Forelimb muscle (tissue), 1 donor: ENCODE data around the gene SSX2IP. TPM values are rescaled to one million over a fixed set of nuclear protein-coding genes. Genes with fewer than 3 reads are reported as not detected.
"Not testable (repeated sequence)": the region's sequence is repeated elsewhere in the genome, so short reads cannot be mapped to it uniquely, and the experiment has no call there.

Source experiments
- DNase-seq: peaks from one replicate; pipeline ENCODE4 v3.0.0-alpha.2; 2013; ENCODE audit warnings: low read depth
- polyA plus RNA-seq: library from polyadenylated mRNA; unstranded; fragments of 120-200 nt; gene quantifications from one replicate; pipeline ENCODE4 v1.2.1, GENCODE V29; 2013; ENCODE audit not compliant: insufficient read length

SSX2IP gene
- polyA plus RNA-seq, 1 donor = 13.5 TPM

- DNase-seq = no peak
Measured at GRCh38 chr1:84677415-84678099, 12.7 kb downstream of the SSX2IP start.

GRCh38 chr1:84675631-84676030 lies 14.6 kb downstream of the SSX2IP start:
- DNase-seq = no peak

- no peak for DNase-seq
Measured at GRCh38 chr1:84675106-84675505, 15.2 kb downstream of the SSX2IP start.

DNA sequence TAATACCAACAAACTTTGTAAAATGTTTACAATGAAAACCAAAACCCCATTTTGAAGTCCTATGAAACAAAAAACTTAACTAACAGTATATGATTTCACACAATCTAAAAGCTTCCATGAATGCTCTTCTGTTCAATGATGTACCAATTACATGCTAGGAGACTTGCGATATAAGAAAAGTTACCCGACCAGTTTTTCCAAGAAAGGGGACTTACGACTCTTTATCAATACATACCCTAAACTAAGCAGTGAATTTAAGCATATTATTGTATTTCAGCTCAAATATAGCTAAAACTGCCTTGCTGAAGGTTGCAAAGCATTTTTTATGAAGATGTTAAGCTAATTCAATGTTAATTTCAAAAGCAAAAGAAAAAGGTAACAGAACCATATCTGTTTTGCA lies 15.6 kb downstream of the SSX2IP start:
- DNase-seq = no peak

DNA sequence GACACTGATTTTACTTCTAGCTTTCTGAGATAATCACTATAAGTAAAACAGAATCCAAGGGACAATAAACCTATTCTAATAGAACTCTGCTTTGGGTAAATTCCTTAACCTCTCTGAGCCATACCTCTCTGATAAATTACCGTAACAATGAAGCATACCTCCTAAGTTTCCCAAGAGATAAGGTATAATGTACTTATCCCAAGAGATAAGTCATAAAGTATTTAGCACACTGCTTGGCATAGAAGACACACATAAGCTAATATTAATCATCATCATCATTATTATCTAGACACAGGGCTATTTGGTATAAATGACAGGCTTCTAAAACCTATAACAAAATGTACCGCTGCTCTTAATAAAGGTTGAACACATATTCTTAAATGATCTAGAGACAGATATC lies 16.2 kb downstream of the SSX2IP start:
- DNase-seq = no peak

GRCh38 chr1:84672080-84672854 lies 18.0 kb downstream of the SSX2IP start:
- DNase-seq = no peak

DNA sequence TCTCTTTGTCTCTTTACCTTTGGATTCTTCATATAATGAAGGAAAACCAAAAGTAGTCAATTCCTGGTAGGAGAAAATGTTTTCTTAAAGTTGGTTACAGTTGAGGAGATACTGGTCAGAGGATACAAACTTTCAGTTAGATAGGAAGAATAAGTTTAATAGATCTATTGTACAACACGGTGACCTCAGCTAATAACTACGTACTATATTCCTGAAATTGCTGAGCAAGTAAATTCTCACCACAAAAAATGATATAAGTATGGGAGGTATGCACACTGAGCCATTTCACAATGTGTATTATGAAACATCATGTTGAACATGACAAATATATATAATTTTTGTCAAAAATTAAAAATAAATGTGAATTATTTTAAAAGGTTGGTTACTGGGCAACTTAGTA lies 20.4 kb downstream of the SSX2IP start:
- DNase-seq = no peak

DNA sequence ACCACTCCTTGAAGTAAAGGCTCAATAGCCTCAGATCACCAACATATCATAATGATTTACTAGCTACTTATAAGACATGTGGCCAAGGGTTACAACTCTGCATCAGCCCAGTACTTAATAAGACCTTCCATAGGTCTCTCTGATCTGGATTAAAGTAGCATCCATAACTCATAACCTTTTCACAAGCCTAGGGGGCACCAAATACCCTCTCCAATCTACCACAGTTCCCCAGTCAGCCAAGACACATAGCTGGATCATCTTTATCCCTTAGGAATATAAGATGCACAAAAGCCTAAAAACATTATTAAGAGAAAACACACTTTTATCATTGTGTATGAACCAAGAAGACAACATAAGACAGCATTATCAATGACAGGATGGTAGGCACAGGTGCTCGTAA lies 22.1 kb downstream of the SSX2IP start:
- DNase-seq = no peak

DNA sequence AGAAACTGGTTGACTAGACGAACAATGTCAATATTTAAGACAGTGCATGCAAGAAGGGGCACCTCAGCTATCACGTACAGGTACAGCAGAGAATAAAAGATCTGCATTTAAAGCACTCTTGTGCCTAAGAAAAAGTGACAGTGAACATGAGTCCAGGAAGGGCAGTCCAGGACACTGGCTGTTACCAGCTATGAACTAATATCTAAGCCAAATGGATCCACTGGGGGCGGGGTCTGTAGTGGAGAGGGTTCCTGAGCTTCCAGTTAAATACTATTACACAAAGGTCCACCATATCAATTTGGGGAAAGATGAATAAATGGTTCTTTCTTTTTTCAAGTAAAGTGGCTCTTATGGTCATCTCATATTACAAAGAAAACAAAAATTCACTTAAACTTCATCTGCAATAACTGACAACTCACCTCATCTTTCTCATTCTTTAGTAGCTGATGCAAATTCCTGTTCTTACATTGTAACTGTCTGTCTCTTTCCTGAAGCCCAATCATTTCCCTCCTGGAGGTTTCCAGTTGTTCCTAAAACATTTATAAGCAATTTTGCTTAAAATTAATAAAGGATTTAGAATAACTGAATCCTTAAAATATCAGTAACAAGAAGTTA lies 24.5 kb downstream of the SSX2IP start:
- no peak for DNase-seq

- DNase-seq = no peak
Measured at GRCh38 chr1:84653130-84653677, 37.1 kb downstream of the SSX2IP start.

DNA sequence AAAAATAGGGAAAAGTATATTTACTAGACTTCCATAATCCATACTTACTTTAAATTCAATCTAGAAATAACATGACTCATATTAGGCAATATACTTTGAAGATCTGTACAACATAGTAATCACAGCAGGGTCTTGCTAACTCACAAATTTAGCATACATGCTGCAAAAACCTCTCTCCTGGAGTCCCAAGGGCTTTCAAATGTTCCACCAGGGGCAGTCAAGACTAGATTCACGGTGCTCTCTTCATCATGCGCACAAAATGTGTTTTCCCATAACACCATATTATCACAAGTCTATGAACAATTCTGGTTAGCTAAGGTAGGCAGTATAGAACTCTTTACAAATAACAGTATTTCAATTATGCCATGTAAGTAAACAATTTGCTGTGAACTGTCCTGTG lies 45.8 kb downstream of the SSX2IP start:
- no peak for DNase-seq

DNA sequence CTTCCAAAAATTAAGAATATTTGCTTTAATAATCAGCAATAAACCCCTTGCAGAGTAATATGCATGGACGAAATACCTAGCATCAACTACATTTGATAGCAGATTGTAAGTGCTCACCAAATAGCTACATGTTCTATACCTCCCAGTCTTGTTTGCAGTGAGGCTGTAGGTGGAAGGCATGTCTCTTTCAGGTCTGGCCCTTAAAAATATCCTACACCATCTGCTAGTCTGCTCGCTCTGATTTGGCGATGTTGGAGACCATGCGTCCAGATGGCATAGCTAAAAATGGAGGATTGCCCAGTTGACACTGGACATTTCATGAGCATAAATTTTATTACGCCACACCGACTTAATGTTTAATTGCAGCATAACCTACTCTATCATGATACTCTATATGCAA lies 47.1 kb downstream of the SSX2IP start:
- DNase-seq = no peak

- no peak for DNase-seq
Measured at GRCh38 chr1:84642774-84643173, 47.5 kb downstream of the SSX2IP start.

DNA sequence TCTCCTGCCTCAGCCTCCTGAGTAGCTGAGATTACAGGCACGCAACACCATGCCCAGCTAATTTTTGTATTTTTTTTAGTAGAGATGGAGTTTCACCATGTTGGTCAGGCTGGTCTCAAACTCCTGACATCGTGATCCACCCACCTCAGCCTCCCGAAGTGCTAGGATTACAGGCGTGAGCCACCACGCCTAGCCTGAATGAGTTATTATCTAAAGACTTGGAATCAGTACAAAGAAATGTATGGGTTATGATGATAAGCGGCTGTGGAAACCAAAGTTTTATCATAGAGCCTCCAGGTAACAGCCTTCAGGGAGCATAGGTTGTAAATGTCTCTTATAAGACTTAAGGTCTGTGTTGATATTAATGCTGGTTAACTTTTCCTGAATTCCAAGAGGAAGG lies 50.5 kb downstream of the SSX2IP start:
- not testable (repeated sequence) for DNase-seq

GRCh38 chr1:84635429-84635828 lies 54.8 kb downstream of the SSX2IP start:
- DNase-seq = no peak

DNA sequence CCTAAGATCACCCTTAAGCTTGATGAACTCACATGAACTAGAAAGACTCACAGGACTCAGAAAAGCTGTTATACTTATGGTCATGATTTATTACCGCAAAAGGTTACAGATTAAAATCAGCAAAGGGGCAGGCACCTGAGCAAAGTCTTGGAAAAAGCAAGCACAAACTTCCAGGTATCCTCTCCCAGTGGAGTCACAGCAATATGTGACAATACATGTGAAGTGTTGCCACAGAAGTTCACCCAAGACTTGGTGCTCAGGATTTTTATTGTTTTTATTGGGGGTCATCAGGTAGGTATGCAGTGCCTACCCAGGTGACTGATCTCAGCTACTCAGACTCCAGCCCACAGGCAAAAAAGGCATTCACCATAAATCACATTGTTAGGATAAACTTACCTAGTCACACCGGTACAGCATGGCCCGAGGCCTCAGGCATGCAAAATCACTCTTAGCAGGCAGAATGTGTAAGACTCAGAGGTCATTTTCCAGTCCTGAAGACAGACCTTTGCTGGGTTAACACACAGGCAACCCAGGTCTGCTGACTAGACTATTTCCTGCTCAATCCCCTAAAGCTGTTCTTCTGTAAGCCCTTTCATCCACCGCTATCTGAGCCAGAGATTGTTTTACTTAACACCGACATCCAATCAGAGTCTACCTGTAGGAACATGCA lies 55.6 kb downstream of the SSX2IP start:
- no peak for DNase-seq

- no peak for DNase-seq
Measured at GRCh38 chr1:84632673-84633434, 57.4 kb downstream of the SSX2IP start.

DNA sequence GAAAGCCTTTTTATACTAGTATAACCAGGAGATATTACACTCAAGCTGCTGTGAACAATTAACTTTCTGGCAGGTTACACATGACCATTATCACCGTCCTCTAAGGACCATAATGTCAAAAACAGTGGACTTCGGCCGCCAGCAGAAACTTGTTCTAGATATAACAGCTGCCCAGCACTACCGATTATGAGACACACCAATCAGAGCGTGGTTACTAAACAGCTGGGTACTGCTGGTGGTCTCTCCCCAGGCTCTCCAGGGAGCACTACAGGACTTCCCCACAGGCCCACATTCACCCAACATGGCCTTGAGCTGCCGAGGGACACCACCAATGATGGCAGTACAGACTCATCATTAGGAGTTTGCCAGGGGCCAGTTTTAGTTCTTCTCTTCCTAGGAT lies 58.1 kb downstream of the SSX2IP start:
- DNase-seq = no peak

DNA sequence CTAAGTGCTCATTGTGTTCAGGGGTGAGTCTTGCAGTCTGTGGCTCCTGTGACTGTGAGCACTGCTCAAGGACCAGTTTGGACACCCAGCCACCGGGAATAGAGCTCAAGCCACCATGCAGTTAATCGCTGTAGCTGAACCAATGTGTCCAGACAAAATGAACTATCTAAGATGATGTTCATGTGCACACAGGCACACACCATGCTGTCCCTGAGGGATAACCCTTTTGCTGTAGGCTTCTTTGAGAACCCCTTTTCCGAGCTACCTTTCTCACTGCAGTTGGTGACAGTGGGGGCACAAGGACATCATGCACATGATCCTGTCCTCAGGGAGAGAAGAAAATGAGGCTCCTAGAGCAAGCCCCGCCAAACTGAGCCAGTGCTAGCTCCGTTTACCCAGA lies 65.4 kb downstream of the SSX2IP start:
- no peak for DNase-seq

DNA sequence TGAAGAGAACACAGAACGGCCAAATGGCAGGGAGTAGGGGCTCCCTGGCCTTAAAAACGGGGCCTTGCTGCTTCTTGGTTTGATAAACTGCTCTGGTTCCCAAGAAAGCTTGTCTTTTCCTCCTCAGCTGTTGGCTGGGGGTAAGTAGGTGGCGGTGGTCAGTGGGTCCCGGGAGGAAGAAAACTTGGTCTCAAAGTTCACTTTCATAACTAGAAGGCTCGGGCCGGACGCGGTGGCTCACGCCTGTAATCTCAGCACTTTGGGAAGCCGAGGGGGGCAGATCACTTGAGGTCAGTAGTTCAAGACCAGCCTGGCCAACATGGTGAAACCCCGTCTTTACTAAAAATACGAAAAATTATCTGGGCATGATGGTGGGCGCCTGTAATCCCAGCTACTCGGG lies 68.7 kb downstream of the SSX2IP start:
- no peak for DNase-seq

DNA sequence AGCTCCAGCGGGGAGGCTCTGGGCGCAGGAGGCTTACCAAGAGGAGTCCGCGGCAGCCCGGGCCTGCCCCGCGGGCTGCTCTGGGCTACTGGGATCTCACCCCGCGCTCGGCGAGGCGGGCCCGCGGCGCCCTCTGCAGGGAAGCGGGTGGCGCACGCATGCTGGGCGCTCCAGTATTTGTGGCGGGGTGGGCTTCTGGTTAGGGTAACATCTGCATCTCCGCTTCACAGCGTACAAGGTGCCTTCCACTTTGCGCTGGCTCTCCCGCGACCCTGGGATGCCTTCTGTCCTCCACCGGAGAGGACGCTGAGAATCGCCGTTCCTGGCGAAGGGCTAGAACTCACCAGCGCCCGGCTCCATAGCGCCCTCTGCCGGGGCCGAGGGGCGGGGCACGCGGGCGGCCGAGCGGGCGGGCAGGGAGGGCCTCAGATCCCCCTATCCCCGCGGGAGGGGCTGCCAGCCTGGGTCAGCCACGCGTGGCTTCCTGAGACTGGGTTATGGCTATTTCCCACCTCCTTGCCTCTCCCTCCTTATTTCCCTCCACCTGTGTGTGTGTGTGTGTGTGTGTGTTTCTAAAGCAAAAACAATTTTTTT lies 69.4 kb downstream of the SSX2IP start:
- DNase-seq = peak; percentile 16
